DOHH2 (cell line): Measurements from ENCODE around the gene MTHFD2L.

Source experiments
- EZH2phosphoT487 ChIP-seq: fragments of 200-600 bp; sonication (generic); IDR thresholded peaks from 2 replicates; pipeline ENCODE4 v1.6.1; 2017; ENCODE audit warnings: borderline replicate concordance, mild to moderate bottlenecking, antibody characterized with exemption, low read length, moderate library complexity, mixed read lengths
- TF ChIP-seq, protein P1 (sequence below): fragments of 200-600 bp; sonication (generic); IDR thresholded peaks from one replicate; pipeline ENCODE4 v1.5.1; 2014; ENCODE audit warnings: antibody characterized with exemption, mild to moderate bottlenecking, low read depth, low read length; ENCODE audit not compliant: poor library complexity, severe bottlenecking

GRCh38 chr4:74315376-74315775, 157.5 kb downstream of the MTHFD2L start:
- TF ChIP-seq, protein P1, sequence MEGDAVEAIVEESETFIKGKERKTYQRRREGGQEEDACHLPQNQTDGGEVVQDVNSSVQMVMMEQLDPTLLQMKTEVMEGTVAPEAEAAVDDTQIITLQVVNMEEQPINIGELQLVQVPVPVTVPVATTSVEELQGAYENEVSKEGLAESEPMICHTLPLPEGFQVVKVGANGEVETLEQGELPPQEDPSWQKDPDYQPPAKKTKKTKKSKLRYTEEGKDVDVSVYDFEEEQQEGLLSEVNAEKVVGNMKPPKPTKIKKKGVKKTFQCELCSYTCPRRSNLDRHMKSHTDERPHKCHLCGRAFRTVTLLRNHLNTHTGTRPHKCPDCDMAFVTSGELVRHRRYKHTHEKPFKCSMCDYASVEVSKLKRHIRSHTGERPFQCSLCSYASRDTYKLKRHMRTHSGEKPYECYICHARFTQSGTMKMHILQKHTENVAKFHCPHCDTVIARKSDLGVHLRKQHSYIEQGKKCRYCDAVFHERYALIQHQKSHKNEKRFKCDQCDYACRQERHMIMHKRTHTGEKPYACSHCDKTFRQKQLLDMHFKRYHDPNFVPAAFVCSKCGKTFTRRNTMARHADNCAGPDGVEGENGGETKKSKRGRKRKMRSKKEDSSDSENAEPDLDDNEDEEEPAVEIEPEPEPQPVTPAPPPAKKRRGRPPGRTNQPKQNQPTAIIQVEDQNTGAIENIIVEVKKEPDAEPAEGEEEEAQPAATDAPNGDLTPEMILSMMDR = no peak
- no peak for TF ChIP-seq EZH2phosphoT487
